HG03095 (cell line): Measurements from ENCODE around the gene OR10G8.

Source experiments
- ATAC-seq: cut with Tn5 transposase; IDR thresholded peaks from one replicate; pipeline ENCODE4 v1.9.1; 2021; ENCODE audit warnings: moderate library complexity; ENCODE audit not compliant: unreplicated experiment

The OR10G8 gene

DNA sequence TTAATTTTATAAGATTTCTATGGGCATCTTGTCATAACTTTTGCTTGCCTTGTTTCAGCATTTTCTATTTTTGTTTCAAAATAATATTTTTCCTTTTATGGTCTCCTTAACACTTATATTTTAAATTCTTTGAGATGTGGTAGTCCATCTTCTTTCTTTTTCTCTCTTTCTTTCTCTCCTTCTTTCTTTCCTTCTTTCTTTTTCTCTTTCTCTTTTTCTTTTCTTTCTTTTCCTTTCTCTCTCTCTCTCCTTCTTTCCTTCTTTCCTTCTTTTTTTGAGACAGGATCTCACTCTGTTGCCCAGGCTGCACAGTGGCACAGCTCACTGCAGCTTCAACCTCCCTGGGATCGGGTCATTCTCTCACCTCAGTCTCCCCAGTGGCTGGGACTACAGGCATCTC is 50.7 kb downstream of the OR10G8 start:
- no peak for ATAC-seq

GRCh38 chr11:124078591-124078990 is 52.0 kb downstream of the OR10G8 start:
- ATAC-seq, result no peak

GRCh38 chr11:124079631-124080326 is 53.2 kb downstream of the OR10G8 start:
- ATAC-seq, result no peak
